GM21447 (cell line): ENCODE measurements around the gene SNX7.

Experiments
- ATAC-seq: cut with Tn5 transposase; IDR thresholded peaks from one replicate; pipeline ENCODE4 v1.9.1; 2021; ENCODE audit not compliant: unreplicated experiment

Gene SNX7

DNA sequence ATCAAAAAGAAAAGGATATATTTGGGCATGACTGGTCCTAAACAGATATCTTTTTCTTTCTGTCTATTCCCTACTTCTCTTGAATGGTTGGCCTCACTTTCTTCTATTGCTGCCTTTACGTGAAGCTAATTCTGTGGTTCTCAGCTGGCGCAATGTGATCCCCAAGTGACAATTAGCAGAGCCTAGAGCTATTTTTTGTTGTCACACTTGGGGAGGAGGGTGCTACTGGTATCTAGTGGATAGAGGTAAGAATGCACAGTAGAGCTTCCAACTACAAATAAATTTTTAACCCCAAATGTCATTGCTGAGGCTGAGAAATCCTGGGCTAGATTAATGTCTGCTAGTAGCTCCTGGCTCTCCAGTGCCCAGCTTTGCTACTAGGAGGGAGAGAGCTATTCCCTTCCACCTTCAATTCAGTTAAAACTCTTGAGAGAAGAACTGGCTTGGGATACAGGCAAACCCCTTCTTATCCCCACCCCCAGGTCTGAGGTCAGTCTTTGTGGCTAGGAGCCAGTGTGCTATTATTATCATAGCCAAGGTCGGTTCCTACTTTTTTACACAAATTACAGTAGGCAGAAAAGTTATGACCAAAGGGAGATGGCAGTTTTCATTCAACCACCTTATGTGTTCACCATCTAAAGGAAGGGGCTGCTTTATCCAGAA lies 102.1 kb downstream of the SNX7 start:
- ATAC-seq, result no peak

DNA sequence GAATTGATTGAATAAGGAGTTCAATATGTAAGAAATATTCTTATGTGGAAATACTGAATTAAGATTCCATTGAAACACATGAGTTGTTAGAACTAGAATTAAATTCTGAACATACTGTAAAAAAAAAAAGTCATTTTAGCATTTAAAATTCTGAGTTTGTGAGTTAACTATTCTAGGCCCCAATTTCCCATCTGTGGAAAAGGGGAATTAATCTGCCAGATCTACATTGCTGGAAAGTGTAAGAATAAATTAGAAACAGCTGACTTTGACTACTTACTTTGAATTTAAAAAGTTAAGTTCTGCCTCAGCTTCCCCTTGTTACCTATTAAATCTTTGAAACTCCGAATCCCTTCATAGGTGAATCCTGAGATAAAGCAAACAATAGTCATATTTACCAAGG lies 103.0 kb downstream of the SNX7 start:
- no peak for ATAC-seq

DNA sequence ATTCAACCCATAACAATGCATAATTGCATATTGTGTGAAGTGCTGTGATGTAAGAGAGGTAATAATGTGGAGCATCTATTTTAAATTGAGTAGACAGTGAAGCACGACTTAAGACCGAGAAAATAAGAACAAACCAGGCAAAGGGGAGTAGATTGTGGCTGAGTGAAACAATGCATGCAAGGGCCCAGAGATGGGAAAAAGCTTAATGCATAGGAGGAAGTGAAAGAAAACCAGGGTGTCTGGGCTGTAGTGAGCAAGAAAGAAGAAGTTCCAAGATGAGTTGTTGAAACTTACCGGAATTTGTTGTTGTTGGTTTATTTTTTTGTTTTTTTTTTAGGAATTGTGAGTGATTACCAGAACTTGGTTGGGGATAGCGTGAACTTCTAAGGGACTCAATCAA lies 104.7 kb downstream of the SNX7 start:
- peak; percentile 76 for ATAC-seq

DNA sequence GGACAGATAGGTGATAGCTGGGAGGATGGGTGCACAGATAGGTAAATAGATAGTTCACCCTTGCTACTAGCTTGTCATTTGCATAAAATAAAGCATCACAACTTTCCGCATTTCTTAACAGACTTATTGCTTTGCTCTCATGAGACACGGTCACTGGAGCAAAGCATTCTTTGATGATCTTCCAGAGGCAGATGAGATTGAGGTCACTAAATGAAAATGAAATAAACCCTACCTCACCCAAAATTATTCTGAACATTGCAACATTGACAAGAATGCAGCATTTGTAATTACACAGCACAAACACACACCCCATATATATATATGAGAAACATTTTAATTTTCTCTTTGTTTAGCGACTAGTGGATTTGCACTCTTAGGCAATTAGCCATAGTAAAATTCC lies 107.6 kb downstream of the SNX7 start:
- no peak for ATAC-seq

DNA sequence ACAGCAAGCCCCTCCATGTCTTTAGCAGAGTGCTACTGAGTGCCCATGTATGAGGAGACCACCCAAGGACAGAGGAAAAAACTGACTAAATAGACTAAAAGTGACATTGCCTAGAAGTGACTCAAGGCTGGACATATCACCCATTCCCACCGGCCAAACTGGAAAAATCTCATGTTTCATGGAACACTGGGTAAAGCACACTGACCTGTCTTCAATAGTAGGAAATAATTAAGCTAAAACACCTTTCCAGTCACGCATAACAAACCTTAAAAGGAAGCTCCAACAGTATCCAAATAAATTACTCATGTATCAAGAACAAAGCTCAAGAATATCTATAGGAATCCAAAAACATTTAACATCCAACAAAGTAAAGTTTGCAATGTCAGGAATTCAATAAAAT lies 120.4 kb downstream of the SNX7 start:
- no peak for ATAC-seq

DNA sequence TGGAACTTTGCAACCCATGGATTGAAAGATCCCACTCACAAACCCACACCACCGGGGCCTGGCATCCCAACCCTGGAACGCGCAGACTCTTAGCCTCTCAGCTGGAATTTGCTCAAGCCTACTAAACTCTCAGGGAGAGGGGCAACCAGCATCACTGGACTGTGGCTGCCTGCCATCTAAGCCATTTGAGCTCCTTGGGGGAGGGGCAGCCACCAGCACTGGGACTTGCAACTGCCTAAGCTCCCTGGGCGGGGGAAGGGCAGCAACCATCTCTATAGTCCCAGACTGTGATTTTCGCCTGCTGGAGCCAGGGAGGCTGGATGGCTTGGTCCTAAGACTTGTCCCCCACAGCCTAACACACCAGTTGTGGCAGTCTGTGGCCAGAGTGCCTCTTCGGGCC lies 122.3 kb downstream of the SNX7 start:
- no peak for ATAC-seq

DNA sequence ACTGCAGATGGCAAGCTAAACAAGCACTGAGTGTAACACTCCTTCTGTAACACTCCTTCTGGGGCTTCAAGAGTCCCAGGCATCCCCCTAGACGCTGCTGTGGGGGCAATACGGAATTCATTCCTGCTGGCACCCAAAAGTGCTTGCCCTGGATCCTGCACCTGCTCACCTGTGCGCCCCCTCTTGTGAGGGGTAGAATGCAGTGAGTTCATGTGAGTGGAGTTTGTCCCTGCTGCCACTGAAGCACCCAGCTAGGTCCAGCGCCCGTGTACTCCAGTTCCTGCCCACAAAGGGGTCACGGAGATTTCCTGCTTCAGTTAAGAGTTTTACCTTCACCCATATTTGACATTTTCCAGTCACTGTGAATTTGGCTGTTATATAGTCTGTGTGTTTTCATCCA lies 130.0 kb downstream of the SNX7 start:
- ATAC-seq, result no peak

DNA sequence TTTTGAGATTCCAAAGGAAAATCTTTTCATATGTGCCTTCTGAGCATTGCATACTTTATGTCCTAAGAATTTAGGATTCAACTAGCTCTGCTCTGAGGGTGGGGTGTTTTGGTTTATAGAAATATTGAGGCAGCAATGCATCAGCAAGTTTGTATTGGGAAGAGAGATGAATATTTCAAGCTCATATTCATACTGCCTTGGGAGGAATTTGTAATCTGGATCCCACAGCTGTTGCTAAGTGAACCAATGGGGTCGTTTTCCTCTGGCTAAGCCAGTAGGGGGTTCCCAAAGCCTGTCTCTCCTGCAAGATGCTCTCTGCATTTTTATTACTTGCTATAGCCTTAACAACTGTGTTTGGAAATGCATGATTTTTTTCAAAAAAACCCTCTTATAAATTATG lies 130.6 kb downstream of the SNX7 start:
- no peak for ATAC-seq

DNA sequence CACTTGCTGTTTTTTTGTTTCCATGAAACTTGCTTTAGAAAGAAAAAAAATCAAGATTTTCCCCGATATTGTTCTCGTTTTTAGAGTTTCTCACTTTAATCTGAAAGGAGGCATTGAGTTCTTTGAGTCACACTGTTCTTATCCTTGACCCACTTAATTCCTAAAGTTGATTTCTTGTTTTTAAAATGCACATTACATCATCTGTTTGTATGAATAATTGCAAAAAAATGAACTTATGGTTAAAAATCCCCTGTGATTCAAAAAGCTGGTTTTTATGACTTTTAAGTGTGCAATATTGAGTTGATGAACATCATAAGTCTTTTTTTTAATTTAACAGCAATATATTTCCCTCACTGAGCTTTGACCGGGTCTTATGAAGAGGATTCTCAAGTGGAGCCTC lies 131.6 kb downstream of the SNX7 start:
- ATAC-seq, result no peak

DNA sequence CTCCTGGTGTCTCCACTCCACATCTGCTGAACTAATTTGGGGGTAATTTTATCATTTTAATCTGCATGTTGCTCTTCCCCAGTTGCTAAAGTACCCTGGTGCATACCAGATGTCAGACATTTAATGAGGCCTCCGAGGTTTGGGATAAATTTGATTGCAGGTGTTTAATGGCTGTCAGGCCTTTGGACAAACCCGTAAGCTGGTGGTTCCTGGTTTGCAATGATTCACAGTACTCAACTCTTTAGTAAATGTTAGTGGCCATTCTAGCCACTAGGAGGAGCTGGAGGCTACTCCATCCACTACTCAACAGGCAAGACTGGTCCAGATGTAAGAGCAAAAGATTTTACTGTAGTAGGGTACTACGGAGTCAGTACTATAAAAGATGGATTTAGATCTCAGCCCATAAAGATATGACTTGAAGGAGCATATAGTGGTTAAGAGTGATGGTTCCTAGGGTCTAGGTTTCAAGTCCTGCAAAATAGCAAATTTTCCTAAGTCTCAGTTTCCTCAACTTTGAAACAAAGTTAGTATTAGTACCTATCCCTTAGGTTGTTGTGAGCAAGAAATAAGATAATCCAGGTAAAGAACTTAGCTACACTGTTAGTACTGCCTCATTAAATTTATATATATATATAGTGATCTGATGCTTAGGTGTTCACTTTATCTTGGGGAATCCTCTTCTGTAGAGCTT lies 132.8 kb downstream of the SNX7 start:
- ATAC-seq, result peak; percentile 97

DNA sequence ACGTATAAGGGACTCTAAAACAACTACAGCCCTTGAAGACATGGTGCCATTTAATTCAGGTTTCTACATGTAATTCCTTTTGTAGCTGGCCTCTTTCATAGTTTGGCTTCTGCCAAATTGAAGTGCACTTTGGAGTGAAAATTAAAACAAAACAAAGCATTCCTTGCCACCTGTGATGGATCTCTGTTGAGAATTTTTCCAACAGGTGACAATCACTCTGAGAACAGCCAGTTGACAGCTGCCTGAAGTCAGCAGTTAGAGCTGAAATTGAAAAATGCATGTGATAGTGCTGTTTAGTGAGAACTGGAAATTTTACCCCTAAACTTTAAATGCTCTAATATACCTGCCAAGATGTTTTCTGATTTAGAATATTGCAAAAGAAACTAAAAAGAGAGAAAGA lies 134.5 kb downstream of the SNX7 start:
- no peak for ATAC-seq

DNA sequence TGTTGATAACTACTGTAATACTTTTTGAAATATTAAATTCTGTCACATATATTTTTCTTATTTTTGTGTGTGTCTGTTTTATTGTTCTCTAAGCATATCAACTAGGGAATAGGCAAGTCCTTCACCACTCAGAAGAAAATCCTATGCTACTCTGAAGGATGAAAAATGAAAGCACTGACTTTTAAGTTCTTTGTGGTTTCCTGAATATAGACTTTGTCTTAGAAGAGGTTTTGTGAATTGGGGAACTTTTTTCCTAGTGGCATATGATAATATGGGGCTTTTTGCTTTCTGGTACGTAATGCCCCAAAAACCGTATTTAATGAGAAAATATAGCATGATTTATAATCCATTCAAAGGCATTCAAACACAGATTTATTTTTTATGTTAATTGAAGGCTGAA lies 136.0 kb downstream of the SNX7 start:
- no peak for ATAC-seq
